Pancreas (tissue), 10 donors: Measurements from ENCODE around the gene RNU7-1. TPM values are rescaled to one million over a fixed set of nuclear protein-coding genes. Genes with fewer than 3 reads are reported as not detected.

Experiments
- ATAC-seq, 4 donors: fragments of 200-7000 bp; cut with Tn5 transposase; one replicate each; pipeline versions ENCODE4 v1.8.0 to v1.9.1; 2020; ENCODE audit warnings: mild to moderate bottlenecking in 4 of 4, moderate library complexity in 4 of 4
- DNase-seq, 6 donors: peaks; one replicate each; pipeline ENCODE4 v3.0.0-alpha.2; 2020
- FAIRE-seq: peaks from 2 replicates; lab custom pipeline; 2012; peaks lifted over from hg19 to GRCh38; lab: Jason Lieb, UNC
- H3K27ac ChIP-seq, 4 donors: fragments of 200-600 bp; sonication (generic); 1 replicate in 3 of 4; 2 replicates in 1 of 4; pipeline versions ENCODE4 v1.5.0 to v1.8.0; 2020
- H3K27me3 ChIP-seq, 4 donors: fragments of 200-600 bp; one replicate each; pipeline ENCODE4 v1.8.0; 2021
- H3K36me3 ChIP-seq, 3 donors: fragments of 200-600 bp; sonication (generic) in 1 of 3; one replicate each; pipeline versions ENCODE4 v1.5.0 to v1.8.0; 2020 to 2021
- H3K4me1 ChIP-seq, 3 donors: fragments of 200-600 bp; one replicate each; pipeline ENCODE4 v1.8.0; 2021
- H3K4me3 ChIP-seq, 4 donors: fragments of 200-600 bp; sonication (generic) in 2 of 4; one replicate each; pipeline versions ENCODE4 v1.5.0 to v1.8.0; 2020 to 2021
- H3K9me3 ChIP-seq, 4 donors: fragments of 200-600 bp; one replicate each; pipeline ENCODE4 v1.8.0; 2021
- CTCF ChIP-seq, 4 donors: fragments of 200-600 bp; sonication (generic) in 3 of 4; IDR thresholded peaks; one replicate each; pipeline versions ENCODE4 v1.5.0 to v1.8.0; 2021; ENCODE audit warnings: antibody characterized with exemption in 4 of 4
- WGBS, 2 donors: extraction: QIAGEN DNeasy Blood & Tissue Kit; methylation state at CpG; one replicate each; pipeline ENCODE4 v1.1.7; 2013; 5-methylcytosine and 5-hydroxymethylcytosine counted together
- intact Hi-C, 3 donors: fragments of 100-400 bp; cut with DNase I; formaldehyde crosslinking; loops; one replicate each; pipeline versions ENCODE4 v1.11.1 to v1.14.2; 2022
- microRNA-seq, 2 donors: library from miRNA; unstranded; fragments of <30 nt; microRNA quantifications; one replicate each; pipeline versions ENCODE4 to v1.1.0, GENCODE V29; 2019 to 2020
- polyA plus RNA-seq, 2 donors: library from polyadenylated mRNA; stranded (reverse); fragments of 200-250 nt; gene quantifications; one replicate each; pipeline ENCODE4 v1.2.3, GENCODE V29; 2013
- total RNA-seq, 6 donors: library from RNA; stranded (reverse); fragmentation: NEBNext Ultra II Directional in 4 of 6; extraction: Animal tissue kit (Norgen Biotek cat#: 25700) in 4 of 6; gene quantifications; one replicate each; pipeline versions ENCODE4 v1.2.1 to v1.2.4, GENCODE V29; 2021 to 2023
- donor health status: healthy with polysubstance abuse.
- donor health status: DM: no; HTN: no; CAD: no; lungs with moderate emphysema.
- donor health status: DM: no; HTN: no; CAD: no.
- donor health status: control.
- donor health status: control.
- donor health status: Bipolar disorder and iron deficiency.
- donor health status: DM: yes; HTN: yes; CAD: no.
- donor health status: DM: no; HTN: no; CAD: no.
- donor health status: DM: no; HTN: no; CAD: no.
- donor health status: DM: yes; HTN: yes; CAD: no.

Gene RNU7-1
- total and polyA plus RNA-seq, 8 donors, result not detected

GRCh38 chr12:6987956-6988553, 44.4 kb downstream of the RNU7-1 start:
- peaks cover 16 to 22% (median 21%) of the 10 kb centered on the region in 3 donors for H3K4me1 ChIP-seq
- peak; percentile 72 to 87 (median 80) for DNase-seq
- WGBS, 2 donors, result 21 to 32% methylated on average over 11 of the region's 11 CpGs
- peak; percentile 96 to 99 (median 98) for ATAC-seq
- intact Hi-C loops, result no loop called here
- peak overlapping the region; percentile 61 to 82 (median 78) for H3K27ac ChIP-seq
- peak overlapping the region in 2 of 4 donors; percentile 3 to 4 for H3K4me3 ChIP-seq
- TF ChIP-seq CTCF (IDR thresholded peaks at IDR 0.05), result no peak
- H3K36me3 ChIP-seq, result no peaks in the 10 kb centered on the region
- FAIRE-seq, result no peak
- no peaks in the 10 kb centered on the region for H3K27me3 ChIP-seq
- no peaks in the 10 kb centered on the region for H3K9me3 ChIP-seq

Small RNA genes within 50 kb of the gene (microRNA-seq; reads per million reads assigned to microRNA genes)
- gene MIR141, result 4,196 to 8,906 reads per million in 2 donors
- 38,233 to 90,951 reads per million in 2 donors for gene MIR200C

Other genes with a start within 250 kb of the RNU7-1 start
- under 1 TPM in 5 of 6 donors, not detected in 1; 0.12 to 0.34 (median 0.20) TPM for gene PIANP, start 243.0 kb upstream of the RNU7-1 start, total RNA-seq
- 1 to 10 TPM; 1.4 to 2.7 TPM for gene PIANP, start 243.0 kb upstream of the RNU7-1 start, polyA plus RNA-seq
- gene COPS7A, start 219.8 kb upstream of the RNU7-1 start, total RNA-seq, result 10 to 100 TPM; 14.2 to 31.0 (median 23.8) TPM
- gene COPS7A, start 219.8 kb upstream of the RNU7-1 start, polyA plus RNA-seq, result 10 to 100 TPM; 29.5 to 39.6 TPM
- gene MLF2, start 190.7 kb upstream of the RNU7-1 start, total RNA-seq, result 10 to 100 TPM; 38.5 to 63.0 (median 54.0) TPM
- gene MLF2, start 190.7 kb upstream of the RNU7-1 start, polyA plus RNA-seq, result 100 to 1,000 TPM in 1 of 2 donors, 10 to 100 TPM in 1; 74.7 to 111 TPM
- 100 to 1,000 TPM in 1 of 6 donors, 10 to 100 TPM in 5; 41.0 to 117 (median 58.3) TPM for gene PTMS, start 177.5 kb upstream of the RNU7-1 start, total RNA-seq
- 100 to 1,000 TPM; 128 to 276 TPM for gene PTMS, start 177.5 kb upstream of the RNU7-1 start, polyA plus RNA-seq
- under 1 TPM in 5 of 6 donors, not detected in 1; 0.15 to 0.32 (median 0.19) TPM for gene LAG3, start 171.3 kb upstream of the RNU7-1 start, total RNA-seq
- gene LAG3, start 171.3 kb upstream of the RNU7-1 start, polyA plus RNA-seq, result under 1 TPM; 0.70 to 0.91 TPM
- gene CD4, start 154.3 kb upstream of the RNU7-1 start, total RNA-seq, result 10 to 100 TPM in 1 of 6 donors, 1 to 10 TPM in 5; 1.2 to 19.9 (median 4.0) TPM
- 1 to 10 TPM; 1.2 to 2.0 TPM for gene CD4, start 154.3 kb upstream of the RNU7-1 start, polyA plus RNA-seq
- gene GPR162, start 122.0 kb upstream of the RNU7-1 start, total RNA-seq, result 1 to 10 TPM in 2 of 6 donors, under 1 TPM in 4; 0.41 to 4.9 (median 0.85) TPM
- 1 to 10 TPM; 5.2 to 8.8 TPM for gene GPR162, start 122.0 kb upstream of the RNU7-1 start, polyA plus RNA-seq
- 10 to 100 TPM in 2 of 6 donors, 1 to 10 TPM in 4; 5.6 to 17.3 (median 9.2) TPM for gene P3H3, start 115.4 kb upstream of the RNU7-1 start, total RNA-seq
- gene P3H3, start 115.4 kb upstream of the RNU7-1 start, polyA plus RNA-seq, result 10 to 100 TPM; 21.6 to 32.8 TPM
- gene GNB3, start 102.9 kb upstream of the RNU7-1 start, total RNA-seq, result 1 to 10 TPM in 5 of 6 donors, under 1 TPM in 1; 0.89 to 2.7 (median 1.5) TPM
- 10 to 100 TPM in 1 of 2 donors, 1 to 10 TPM in 1; 6.2 to 12.6 TPM for gene GNB3, start 102.9 kb upstream of the RNU7-1 start, polyA plus RNA-seq
- gene CDCA3, start 92.5 kb upstream of the RNU7-1 start, total RNA-seq, result 1 to 10 TPM in 1 of 6 donors, under 1 TPM in 5; 0.08 to 1.1 (median 0.56) TPM
- 1 to 10 TPM in 1 of 2 donors, under 1 TPM in 1; 0.80 to 1.2 TPM for gene CDCA3, start 92.5 kb upstream of the RNU7-1 start, polyA plus RNA-seq
- gene USP5, start 91.7 kb upstream of the RNU7-1 start, total RNA-seq, result 10 to 100 TPM; 17.8 to 38.4 (median 29.2) TPM
- 10 to 100 TPM; 18.3 to 25.2 TPM for gene USP5, start 91.7 kb upstream of the RNU7-1 start, polyA plus RNA-seq
- 100 to 1,000 TPM in 4 of 6 donors, 10 to 100 TPM in 2; 88.5 to 211 (median 128) TPM for gene TPI1, start 76.3 kb upstream of the RNU7-1 start, total RNA-seq
- gene TPI1, start 76.3 kb upstream of the RNU7-1 start, polyA plus RNA-seq, result 100 to 1,000 TPM in 1 of 2 donors, 10 to 100 TPM in 1; 93.1 to 247 TPM
- gene SPSB2, start 70.5 kb upstream of the RNU7-1 start, total RNA-seq, result 1 to 10 TPM; 3.1 to 5.2 (median 4.4) TPM
- gene SPSB2, start 70.5 kb upstream of the RNU7-1 start, polyA plus RNA-seq, result 10 to 100 TPM; 10.6 to 12.5 TPM
- gene LRRC23, start 39.0 kb upstream of the RNU7-1 start, total RNA-seq, result 1 to 10 TPM; 1.7 to 5.2 (median 3.4) TPM
- 10 to 100 TPM in 1 of 2 donors, 1 to 10 TPM in 1; 8.8 to 13.0 TPM for gene LRRC23, start 39.0 kb upstream of the RNU7-1 start, polyA plus RNA-seq
- 1 to 10 TPM; 2.3 to 8.0 (median 4.5) TPM for gene ENO2, start 29.2 kb upstream of the RNU7-1 start, total RNA-seq
- gene ENO2, start 29.2 kb upstream of the RNU7-1 start, polyA plus RNA-seq, result 10 to 100 TPM; 12.7 to 53.6 TPM
- 10 to 100 TPM; 30.9 to 54.5 (median 36.2) TPM for gene ATN1, start 15.9 kb upstream of the RNU7-1 start, total RNA-seq
- 100 to 1,000 TPM; 110 to 113 TPM for gene ATN1, start 15.9 kb upstream of the RNU7-1 start, polyA plus RNA-seq
- 100 to 1,000 TPM in 2 of 6 donors, 10 to 100 TPM in 4; 86.8 to 154 (median 97.6) TPM for gene C12orf57, start 206 bp downstream of the RNU7-1 start, total RNA-seq
- gene C12orf57, start 206 bp downstream of the RNU7-1 start, polyA plus RNA-seq, result 100 to 1,000 TPM; 176 to 314 TPM
- 10 to 100 TPM; 13.3 to 37.9 (median 17.8) TPM for gene PTPN6, start 7.5 kb downstream of the RNU7-1 start, total RNA-seq
- gene PTPN6, start 7.5 kb downstream of the RNU7-1 start, polyA plus RNA-seq, result 10 to 100 TPM; 48.7 to 53.1 TPM
- gene PHB2, start 26.8 kb downstream of the RNU7-1 start, total RNA-seq, result 100 to 1,000 TPM in 3 of 6 donors, 10 to 100 TPM in 3; 79.7 to 139 (median 101) TPM
- 10 to 100 TPM; 74.7 to 91.9 TPM for gene PHB2, start 26.8 kb downstream of the RNU7-1 start, polyA plus RNA-seq
- 10 to 100 TPM in 5 of 6 donors, 1 to 10 TPM in 1; 8.9 to 20.2 (median 17.0) TPM for gene EMG1, start 27.1 kb downstream of the RNU7-1 start, total RNA-seq
- gene EMG1, start 27.1 kb downstream of the RNU7-1 start, polyA plus RNA-seq, result 10 to 100 TPM in 1 of 2 donors, 1 to 10 TPM in 1; 9.4 to 12.9 TPM
- 10 to 100 TPM; 22.4 to 36.5 (median 32.4) TPM for gene LPCAT3, start 74.7 kb downstream of the RNU7-1 start, total RNA-seq
- 10 to 100 TPM; 23.0 to 32.6 TPM for gene LPCAT3, start 74.7 kb downstream of the RNU7-1 start, polyA plus RNA-seq
- gene C1S, start 116.9 kb downstream of the RNU7-1 start, total RNA-seq, result 100 to 1,000 TPM in 1 of 6 donors, 10 to 100 TPM in 5; 20.4 to 162 (median 58.8) TPM
- 10 to 100 TPM; 36.5 to 47.2 TPM for gene C1S, start 116.9 kb downstream of the RNU7-1 start, polyA plus RNA-seq
- gene C1R, start 148.6 kb downstream of the RNU7-1 start, total RNA-seq, result 100 to 1,000 TPM in 2 of 6 donors, 10 to 100 TPM in 4; 20.2 to 212 (median 66.8) TPM
- gene C1R, start 148.6 kb downstream of the RNU7-1 start, polyA plus RNA-seq, result 10 to 100 TPM; 54.9 to 66.1 TPM
- gene C1RL, start 165.4 kb downstream of the RNU7-1 start, total RNA-seq, result 10 to 100 TPM; 36.8 to 57.7 (median 44.7) TPM
- 10 to 100 TPM; 36.5 to 60.5 TPM for gene C1RL, start 165.4 kb downstream of the RNU7-1 start, polyA plus RNA-seq
- 1 to 10 TPM in 5 of 6 donors, under 1 TPM in 1; 0.73 to 3.2 (median 2.2) TPM for gene RBP5, start 185.1 kb downstream of the RNU7-1 start, total RNA-seq
- 1 to 10 TPM; 3.9 to 7.8 TPM for gene RBP5, start 185.1 kb downstream of the RNU7-1 start, polyA plus RNA-seq
- gene CLSTN3, start 186.6 kb downstream of the RNU7-1 start, total RNA-seq, result 10 to 100 TPM in 5 of 6 donors, 1 to 10 TPM in 1; 7.8 to 26.2 (median 13.1) TPM
- 10 to 100 TPM; 21.6 to 25.8 TPM for gene CLSTN3, start 186.6 kb downstream of the RNU7-1 start, polyA plus RNA-seq
- gene PEX5, start 245.9 kb downstream of the RNU7-1 start, total RNA-seq, result 10 to 100 TPM; 25.7 to 37.7 (median 34.1) TPM
- gene PEX5, start 245.9 kb downstream of the RNU7-1 start, polyA plus RNA-seq, result 10 to 100 TPM; 14.9 to 21.6 TPM